Measurements from ENCODE around the gene ANXA4. TPM values are rescaled to one million over a fixed set of nuclear protein-coding genes. Genes with fewer than 3 reads are reported as not detected.

ANXA4 gene
- total and polyA plus RNA-seq, 4 donors: 17.6 to 135 (median 59.4) TPM

GRCh38 chr2:69816923-69817542, 75.1 kb downstream of the ANXA4 start (continued):
- TF ChIP-seq CTCF (IDR thresholded peaks at IDR 0.05; ENCODE audit: low read depth, low read length, missing input control) (peak; percentile 99), HNF4G (IDR thresholded peaks at IDR 0.05) (peak; percentile 7), NR2F2 (IDR thresholded peaks at IDR 0.05) (no peak), RAD21 (IDR thresholded peaks at IDR 0.05) (peak; percentile 97 to 99)

- no peak overlapping the region for H3K9ac ChIP-seq (ENCODE audit: low read depth in 1 of 2, low read length in 2 of 2)
- H3K9me3 ChIP-seq (ENCODE audit: control insufficient read depth in 4 of 4, low read length in 3 of 4): no peaks in the 10 kb centered on the region
- peaks cover 0 to 14% (median 7%) of the 10 kb centered on the region in 4 donors for H3K4me1 ChIP-seq (ENCODE audit: control insufficient read depth in 4 of 4, insufficient read depth in 4 of 4, low read length in 3 of 4)
- TF ChIP-seq MAX (IDR thresholded peaks at IDR 0.05) (no peak), ATF3 (IDR thresholded peaks at IDR 0.05) (no peak), RXRA (IDR thresholded peaks at IDR 0.05) (no peak), RAD21 (IDR thresholded peaks at IDR 0.05) (no peak), REST (IDR thresholded peaks at IDR 0.05) (no peak), NR2F2 (IDR thresholded peaks at IDR 0.05) (no peak), TAF1 (conservative IDR thresholded peaks at IDR 0.05) (no peak), EGR1 (IDR thresholded peaks at IDR 0.05; ENCODE audit: low read depth in 2 of 2) (no peak), JUND (IDR thresholded peaks at IDR 0.05) (no peak), HNF4A (conservative IDR thresholded peaks at IDR 0.05) (no peak), CTCF (IDR thresholded peaks at IDR 0.05; ENCODE audit: low read depth, low read length, missing input control) (no peak), HNF4G (IDR thresholded peaks at IDR 0.05) (no peak), FOXA1 (IDR thresholded peaks at IDR 0.05) (no peak), GABPA (IDR thresholded peaks at IDR 0.05 in 1 of 2, conservative IDR thresholded peaks at IDR 0.05 in 1 of 2) (no peak)
- H3K27me3 ChIP-seq (ENCODE audit: control insufficient read depth in 4 of 4, insufficient read depth in 4 of 4, low read length in 3 of 4): no peaks in the 10 kb centered on the region
- DNase-seq (ENCODE audit: low spot score): no peak
- H3K36me3 ChIP-seq (ENCODE audit: control insufficient read depth in 4 of 4, insufficient read depth in 3 of 4, low read depth in 1 of 4, low read length in 3 of 4): peaks cover 6 to 31% (median 27%) of the 10 kb centered on the region in 4 donors
- WGBS: 85% methylated on average over 4 of the region's 4 CpGs
- no peak overlapping the region for H3K27ac ChIP-seq (ENCODE audit: low read depth in 1 of 2, low read length in 2 of 2)
- no peak overlapping the region for H3K4me3 ChIP-seq (ENCODE audit: low read depth in 1 of 3, low read length in 3 of 3)
Observed at GRCh38 chr2:69817729-69818501, 76.0 kb downstream of the ANXA4 start.

All from liver (tissue), 9 donors.